HG03097 (cell line): Measurements from ENCODE around the gene TMC5.

Experiments
- ATAC-seq: cut with Tn5 transposase; IDR thresholded peaks from one replicate; pipeline ENCODE4 v1.9.1; 2021; ENCODE audit not compliant: unreplicated experiment, low FRiP score

The TMC5 gene

DNA sequence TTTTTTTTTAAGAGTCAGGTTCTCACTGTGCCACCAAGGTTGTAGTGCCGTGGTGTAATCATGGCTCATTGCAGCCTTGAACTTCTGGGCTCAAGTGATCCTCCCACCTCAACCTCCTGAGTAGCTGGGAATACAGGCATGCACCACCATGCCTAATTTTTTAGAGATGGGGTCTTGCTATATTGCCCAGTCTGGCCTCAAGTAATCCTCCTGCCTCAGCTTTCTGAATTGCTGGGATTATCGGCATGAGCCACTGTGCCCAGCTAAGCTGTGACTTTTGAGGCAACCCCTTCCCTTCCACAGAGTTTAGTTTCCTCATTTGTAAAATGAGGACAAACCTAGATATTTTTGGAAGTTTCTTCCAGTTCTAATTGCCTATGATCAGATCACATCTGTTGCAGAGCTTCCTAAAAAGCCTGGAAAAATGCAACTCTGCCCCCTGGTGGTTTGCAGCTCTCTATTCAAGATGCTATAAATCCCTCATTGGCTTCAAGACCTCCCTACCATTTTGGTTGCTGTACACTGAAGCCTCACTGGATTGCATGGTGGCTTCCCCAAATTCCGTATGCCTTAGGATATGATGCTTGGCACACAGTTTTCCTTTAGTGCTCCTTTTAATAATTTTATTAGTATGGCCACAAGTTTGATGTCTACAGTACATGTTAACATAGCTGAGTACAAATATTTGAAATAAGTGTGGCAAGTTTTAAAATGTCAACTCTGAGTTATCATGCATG lies 84.9 kb downstream of the TMC5 start:
- ATAC-seq = no peak

DNA sequence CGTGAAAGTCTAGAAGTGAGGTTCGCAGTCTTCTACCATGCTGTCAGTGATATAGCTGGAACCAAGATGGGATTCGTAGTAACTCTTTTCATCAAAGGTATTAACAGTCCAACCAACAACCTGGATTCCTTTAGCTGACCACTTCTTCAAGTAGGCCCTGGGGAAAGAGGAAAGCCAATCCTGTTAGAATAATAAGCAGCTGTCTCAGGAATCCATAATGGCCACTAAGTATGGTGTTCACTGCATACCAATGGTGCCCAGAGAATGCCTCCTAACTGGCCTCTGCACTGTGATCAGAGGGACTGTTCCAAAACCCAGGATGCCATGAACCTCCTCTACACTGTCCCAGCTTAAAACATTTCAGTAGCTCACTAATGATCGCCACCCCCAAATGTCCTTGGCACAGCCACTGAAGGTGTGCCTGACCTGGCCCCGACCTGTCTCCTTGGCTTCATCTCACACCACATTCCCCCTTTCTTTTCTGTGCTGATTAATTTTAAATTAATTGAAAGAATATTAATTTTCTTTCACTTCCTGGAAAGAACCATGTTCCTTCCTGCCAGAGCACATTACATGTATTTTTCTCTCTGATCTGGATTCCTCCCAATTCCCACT lies 85.9 kb downstream of the TMC5 start:
- ATAC-seq = no peak

DNA sequence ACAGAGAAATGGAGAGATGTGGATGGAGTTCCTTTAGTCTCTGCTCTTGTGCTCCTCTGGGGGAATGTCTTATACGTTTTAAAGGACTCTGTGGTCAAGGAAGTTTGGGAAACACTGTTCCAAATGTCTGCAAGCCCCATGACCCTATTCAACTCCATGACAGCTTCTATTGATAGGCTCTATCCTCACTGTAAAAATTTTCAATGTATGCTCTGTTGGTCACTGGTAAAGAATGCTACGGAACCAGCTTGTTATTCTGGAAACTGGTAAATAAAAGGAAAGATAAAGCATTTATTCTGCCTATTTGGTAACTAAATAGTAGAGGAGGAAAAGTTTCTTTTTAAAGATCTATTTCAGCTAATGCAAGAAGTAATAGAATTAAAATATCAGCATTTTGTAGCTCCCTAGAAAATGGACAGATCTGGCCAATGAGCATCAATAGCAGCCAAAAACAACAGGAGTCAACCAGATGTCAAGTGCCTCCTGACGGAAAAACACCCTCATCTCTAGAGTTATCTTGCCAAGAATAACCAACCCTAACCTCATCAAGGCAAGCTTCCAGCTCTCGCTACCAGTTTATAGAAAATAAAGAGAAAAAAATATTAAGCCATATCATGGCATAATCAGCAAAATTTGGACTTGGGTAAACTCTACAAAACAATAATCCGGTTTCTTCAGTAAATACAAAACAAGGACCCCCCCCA lies 88.1 kb downstream of the TMC5 start:
- no peak for ATAC-seq

DNA sequence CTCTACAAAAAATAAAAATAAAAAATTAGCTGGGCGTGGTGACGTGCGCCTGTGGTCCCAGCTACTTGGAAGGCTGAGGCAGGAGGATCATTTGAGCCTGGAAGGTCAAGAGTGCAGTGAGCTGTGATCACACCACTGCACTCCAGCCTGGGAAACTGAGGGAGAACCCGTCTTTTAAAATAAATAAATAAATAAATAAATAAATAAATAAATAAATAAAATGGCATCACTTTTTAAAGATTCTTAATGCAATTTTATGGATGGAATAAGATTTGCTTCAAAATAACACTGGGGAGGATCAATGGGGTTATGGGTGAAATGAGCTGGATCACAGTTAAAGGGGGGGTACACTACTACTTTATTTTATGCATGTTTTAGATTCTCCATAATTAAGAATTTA lies 89.3 kb downstream of the TMC5 start:
- ATAC-seq = no peak

DNA sequence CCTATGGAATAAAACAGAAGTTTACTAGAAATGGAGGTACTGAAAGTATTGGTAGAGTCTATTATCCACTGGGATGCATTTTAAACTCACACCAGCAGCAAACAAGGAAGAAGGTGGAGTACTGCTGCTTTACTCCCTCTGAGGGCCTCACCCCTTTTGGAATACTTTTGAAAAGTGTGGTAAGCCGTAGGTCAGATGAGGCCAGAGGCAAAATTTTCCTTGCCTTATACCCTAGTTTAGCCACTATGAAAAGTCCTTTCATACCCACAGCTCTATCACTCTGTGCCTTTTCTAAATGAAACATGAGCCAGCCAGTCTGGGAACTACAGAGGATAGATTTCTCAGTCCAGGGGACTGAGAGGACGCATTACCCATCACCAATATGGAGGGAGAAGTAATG lies 90.2 kb downstream of the TMC5 start:
- ATAC-seq = no peak

DNA sequence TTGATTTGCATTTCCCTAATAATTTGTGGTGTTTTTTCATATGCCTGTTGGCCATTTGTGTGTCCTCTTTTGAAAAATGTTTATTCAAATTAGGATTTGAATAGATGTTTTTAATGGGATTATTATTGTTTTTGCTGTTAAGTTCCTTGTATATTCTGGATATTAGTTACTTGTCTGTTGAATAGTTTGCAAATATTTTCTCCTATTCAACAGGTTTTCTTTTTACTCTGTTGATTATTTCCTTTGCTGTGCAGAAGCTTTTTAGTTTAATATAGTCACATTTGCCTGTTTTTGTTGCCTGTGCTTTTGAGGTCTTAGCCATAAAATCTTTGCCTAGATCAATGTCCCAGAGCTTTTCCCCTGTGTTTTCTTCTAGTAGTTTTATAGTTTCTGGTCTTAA lies 94.6 kb downstream of the TMC5 start:
- no peak for ATAC-seq

DNA sequence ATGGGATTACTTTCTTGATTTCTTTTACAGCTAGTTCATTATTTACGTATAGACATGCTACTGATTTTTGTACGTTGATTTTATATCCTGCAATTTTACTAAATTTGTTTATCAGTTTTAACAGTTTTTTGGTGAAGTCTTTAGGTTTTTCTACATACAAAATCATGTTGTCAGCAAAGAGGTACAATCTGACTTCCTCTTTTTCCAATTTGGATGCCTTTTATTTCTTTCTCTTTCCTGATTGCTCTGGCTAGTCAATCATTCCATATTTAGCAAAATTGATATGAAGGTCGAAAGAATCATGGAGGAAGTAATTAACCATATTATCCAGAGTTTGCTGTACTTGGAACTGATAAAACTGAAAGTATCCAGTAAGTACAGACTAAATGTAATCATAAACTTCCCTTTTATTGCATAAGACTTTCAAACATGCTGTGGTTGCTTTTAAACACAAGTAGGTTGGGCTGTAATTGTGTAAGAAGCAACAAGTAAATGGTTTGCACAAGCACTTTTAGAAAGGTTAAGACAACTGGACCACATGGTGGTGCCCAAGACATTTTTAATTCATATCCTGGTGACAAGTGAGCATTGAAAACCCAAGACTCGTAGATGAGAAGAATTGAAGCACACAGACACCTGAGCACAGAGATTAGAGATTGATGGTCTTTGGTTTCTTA lies 95.8 kb downstream of the TMC5 start:
- ATAC-seq = no peak

DNA sequence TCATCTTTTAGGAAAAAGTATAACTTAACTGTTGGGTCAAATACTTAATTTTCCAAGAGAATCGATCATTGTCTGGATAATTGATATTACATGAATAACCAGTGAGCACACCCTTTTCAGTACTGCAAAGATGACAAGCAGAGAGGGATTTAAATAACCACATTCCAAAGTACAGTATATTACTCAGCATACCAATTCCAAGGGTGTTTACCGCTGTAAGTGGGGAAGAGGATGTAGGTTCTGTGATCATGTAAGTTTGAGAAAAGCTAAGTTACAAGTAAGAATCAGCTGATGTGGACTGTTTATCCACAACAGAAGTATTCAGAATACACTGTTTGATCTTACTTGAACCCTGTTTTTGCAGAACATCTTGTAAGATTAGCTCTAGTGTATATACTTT lies 98.1 kb downstream of the TMC5 start:
- ATAC-seq = no peak

DNA sequence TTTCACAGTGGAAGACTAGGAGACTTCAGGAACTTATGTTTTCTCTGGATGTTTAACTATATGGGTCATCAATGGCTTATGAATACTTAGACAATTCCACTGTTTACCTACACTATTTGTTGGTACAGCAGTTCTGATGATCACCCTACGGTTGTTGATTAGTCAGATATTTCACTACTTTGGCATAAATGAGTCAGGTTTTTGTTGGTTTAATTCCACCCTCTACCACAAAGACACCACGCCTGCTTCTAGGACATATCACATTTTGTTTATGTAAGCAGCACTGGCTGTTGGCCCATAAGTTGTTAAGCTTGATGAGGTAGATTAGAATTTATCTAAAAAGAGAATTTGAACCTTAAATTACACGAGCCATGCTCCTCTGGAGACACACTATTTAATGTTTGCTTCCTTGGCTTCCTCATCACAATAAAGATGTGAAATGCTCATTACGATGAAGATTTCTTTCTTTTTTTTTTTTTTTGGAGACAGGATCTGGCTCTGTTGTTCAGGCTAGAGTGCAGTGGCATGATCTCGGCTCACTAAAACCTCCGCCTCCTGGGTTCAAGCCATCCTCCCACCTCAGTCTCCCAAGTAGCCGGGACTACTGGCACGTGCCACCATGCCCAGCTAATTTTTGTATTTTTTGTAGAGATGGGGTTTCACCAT lies 99.9 kb downstream of the TMC5 start:
- ATAC-seq = no peak

DNA sequence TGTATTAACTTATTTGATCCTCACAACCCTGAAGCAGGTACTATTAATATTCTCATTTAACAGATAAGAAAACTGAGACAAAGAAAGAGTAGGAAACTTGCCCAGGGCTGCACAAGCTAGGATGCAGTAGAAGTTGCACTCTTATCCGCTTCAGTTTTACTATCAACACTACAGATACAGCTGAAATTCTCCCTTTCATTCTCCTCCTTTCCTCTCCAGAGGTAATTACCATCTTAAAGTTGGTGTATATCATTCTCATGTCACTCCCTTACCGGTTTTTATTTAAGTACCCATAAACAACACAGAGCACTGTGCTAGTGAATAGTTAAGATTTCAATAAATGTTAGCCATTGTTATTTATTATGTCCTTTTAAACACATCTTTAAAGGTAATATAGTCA lies 100.7 kb downstream of the TMC5 start:
- ATAC-seq = no peak

DNA sequence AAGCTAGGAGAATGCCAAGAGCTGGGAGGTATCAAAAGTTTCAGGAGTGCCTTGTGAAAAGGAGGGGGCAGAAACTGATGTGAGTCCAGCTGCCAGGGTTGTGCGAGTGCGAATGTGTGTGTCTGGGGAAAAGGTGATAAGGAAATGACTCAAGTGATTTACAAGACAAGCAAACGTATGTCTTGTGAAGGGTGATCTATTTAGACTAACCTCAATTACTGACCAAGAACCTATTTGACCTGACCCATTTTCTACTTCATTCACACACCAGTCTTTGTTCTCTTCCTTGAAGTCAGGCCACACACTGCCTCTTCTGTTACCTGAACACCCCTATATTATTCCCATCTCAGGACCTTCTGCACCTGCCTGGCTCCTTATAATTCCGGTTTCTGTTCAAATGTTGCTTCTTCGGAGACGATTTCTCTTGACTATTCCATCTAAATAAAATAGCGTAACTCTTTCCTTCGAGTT lies 103.2 kb downstream of the TMC5 start:
- ATAC-seq = no peak

DNA sequence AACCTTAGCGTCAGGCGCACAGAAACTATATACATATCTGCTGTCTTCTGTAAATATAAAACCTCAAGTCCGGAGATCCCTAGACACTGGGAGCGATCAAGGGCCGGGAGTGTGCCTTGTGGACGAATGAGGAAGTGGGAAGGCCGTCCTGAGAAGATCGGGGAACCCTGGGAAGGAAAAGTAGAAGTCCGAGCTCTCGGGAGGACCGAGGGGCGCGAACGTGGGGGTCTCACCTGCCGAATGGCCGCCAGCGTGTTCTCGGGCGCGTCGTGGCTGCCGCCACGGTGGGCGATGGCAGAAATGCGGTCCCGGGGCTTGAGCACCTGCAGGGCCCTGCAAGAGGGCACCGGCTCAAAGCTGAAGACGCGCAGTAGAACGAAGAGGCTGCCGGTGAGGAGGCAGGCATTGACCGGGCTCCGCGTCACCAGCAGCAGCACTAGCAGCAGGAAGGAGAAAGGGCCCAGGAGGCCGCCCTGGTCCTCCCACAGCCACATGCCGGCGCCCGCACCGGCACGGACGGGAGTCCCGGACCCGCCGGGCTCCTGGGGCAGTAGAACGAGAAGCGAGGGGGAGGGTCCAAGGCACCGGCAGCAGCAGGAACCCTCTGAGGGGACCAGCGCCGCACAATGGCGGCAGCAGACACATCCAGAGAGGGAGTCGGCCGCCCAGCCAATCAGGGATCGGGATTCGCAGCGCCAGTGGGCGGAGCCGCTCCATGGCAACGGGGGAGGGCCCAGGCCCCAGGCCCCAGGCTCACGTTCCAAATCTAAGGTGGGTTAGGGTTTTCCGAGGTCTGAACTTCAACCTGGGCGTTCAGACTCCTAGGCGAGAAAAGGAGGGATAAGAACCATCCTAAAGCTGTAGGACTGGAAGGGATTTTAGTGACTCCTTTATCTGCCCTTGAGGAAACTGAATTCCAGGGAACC lies 104.1 kb downstream of the TMC5 start, which contains the start of gene GDE1:
TSS of gene GDE1 (minus strand) at position 628 of the 926 bp plus-strand sequence. CDS start at position 494, 134 bp downstream.
- ATAC-seq = peak; percentile 66

DNA sequence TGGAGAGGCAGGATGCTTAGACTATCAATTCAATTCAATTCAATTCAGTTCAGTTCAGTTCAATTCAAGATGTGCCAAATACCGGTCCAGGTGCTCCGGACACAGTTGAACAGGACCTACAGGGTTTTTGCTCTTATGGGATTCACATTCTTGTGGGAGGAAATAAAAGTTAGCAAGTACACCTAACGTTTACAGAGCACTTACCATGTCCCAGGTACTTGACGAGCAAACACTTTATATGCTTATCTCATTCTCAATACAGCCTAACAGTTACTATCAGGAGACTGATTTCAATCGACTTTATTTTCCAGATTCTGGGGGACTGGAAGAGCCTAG lies 104.7 kb downstream of the TMC5 start:
- no peak for ATAC-seq

DNA sequence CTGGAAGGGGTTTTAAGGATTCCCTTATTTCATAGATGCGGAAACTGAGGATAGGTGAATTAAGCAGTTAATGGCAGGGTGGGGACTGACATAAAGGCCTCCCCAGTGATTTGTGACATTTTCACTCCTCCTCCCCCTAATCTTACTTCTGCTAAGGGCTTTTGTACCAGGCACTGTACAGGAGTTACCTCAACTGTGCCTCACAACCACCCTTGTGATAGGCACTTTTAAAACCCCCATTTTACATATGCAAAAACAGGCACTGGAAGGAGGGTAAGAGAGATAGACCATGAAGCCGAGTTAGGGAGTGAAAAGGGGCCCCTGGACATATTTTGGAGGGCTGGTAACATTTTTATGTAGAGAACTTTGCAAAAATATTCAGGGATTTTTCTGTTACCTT lies 105.1 kb downstream of the TMC5 start:
- ATAC-seq = no peak

DNA sequence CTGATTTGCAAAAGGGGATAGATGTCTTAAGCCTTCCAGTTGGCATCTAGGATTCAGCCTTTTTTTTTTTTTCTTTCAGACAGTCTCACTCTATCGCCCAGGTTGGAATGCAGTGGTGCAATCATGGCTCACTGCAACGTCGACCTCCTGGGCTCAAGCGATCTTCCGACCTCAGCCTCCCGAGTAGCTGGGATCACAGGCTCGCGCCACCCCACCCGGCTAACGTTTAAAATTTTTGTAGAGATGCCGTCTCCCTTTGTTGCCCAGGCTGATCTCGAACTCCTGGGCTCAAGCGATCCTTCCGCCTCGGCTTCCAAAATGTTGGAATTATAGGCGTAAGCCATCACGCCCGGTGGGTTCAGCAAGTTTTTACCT lies 105.5 kb downstream of the TMC5 start:
- no peak for ATAC-seq

DNA sequence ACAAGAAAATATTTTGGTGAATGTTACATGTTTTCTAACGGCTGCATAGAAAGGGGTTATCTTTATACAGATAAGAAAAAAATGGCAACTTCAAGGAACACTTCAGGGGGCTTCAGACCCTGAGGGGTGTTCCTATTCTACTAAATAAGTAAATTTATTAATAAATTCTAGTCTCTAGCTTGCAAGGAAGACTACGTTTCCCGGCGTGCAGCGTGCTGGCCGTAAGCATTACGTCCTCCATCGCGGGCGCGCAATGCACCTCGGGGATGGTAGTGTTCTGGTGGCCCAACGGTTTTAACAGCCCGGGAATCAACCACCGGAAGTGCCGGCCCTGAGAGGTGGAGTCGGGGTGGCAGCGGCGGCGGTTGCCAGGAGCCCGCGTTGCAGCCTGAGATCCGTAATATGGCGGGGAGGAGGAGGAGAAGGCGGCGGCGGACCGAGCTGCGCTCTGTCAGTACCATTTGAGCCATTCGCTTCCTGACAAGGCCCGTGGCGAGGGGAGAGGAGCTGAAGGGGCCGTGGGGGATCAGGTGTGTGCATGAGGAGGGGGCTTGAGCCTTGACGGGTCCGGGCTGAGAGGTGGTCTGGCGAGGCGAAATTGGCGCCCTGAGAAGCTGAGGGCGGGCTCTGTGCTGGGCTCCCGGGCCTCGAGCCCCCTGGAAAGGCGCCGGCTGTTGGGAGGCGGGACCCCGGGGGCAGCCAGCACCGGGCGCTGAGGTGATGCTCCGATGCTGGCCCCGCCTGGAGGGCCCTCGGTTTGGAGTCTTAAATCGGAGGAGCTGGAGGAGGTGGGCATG lies 106.1 kb downstream of the TMC5 start, which contains the start of gene CCP110:
TSS of gene CCP110 (plus strand) at position 384 of the 797 bp plus-strand sequence. CDS start 3,940 bp downstream, outside the sequence.
- ATAC-seq = peak; percentile 75

DNA sequence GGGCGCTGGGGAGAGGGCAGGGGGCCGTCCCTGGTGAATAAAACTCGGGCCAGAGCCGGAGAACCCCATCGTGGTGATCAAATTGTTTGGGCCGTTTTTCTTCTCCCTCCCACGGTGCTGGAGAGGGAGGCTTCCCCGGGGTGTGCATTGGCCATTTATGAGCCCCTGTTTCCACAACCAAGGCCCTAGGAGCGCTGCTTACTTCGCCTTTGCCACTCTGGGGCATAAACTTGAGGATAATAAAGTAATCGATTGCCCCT lies 106.6 kb downstream of the TMC5 start:
- ATAC-seq = no peak

DNA sequence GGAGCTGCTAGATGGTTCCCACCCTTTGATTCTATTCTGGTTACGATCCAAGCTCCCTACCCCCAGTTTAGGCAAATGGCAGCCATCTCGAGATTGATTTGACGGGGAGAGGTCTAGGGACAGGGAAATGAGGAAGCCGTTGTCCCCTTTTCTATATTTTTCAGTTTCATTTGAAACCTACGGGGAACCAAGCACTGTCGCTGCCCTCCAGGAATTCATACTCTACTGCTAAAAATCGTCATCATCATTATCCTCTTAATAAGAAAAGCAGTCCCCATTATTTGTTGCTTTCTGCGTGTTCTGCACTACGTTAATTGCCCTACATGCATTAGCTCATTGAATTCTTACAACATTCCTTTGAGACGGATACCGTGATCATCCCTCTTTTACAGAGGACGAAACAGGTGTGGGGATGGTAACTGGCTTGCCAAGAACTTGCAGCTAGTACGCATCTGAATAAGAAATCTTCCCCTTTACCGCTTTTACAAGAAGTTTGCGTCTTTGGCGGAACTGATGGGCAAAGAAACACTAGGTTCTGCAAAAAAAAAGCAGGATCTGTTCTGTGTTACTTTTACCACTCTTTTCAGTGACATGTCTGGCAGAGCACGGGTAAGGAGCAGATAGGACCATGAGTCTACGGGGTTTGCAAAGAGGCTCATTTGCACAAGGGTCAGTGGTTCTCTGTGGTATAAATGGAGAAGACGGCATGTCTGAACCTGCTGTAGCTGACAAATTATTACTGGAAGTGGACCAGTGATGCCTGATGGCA lies 107.1 kb downstream of the TMC5 start:
- ATAC-seq = no peak
